Measurements from ENCODE around the gene EPN2. TPM values are rescaled to one million over a fixed set of nuclear protein-coding genes. Genes with fewer than 3 reads are reported as not detected.

The EPN2 gene
- total and polyA plus RNA-seq, 10 of the 15 experiments (the other 5 are each of a cell fraction or from before 2014, with no cell fraction given) = 0.26 to 8.4 (median 4.7) TPM

DNA sequence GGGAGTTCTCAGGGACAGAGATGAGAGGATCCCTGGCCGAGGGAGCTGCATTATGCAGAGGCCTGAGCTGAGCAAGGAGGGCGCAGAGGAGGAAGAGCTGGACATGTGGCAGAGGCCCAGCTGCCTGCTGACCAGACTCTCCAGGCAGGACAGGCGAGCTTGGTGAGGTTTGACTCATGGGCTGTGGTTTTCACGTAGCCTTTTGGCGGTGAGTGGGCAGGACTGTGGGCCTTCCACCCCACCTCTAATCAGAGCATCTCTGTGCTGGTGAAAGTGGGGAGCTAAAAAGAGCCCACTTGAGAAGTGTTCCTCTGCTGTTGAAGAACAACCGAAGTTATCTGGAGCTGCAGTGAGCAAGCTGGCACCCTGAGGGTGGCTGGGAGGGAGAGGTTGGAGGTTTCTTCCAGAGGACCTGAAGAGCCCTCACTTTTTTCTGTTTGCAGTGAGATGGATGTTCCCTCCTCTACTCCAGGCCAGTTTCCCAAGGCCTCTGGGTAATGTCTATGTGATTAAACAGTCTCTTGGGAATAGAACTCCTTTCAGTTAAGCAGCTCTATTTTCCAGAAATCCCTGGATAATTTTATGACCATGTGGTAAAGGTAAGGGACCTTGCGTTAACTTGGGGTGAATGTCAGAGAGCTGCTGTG is 11.9 kb downstream of the EPN2 start:
- Histone ChIP-seq H3K27ac (ENCODE audit: control insufficient read depth, insufficient read depth) (no peak overlapping the region), H3K4me3 (no peak overlapping the region), H3K4me1 (ENCODE audit: control insufficient read depth, insufficient read depth, low read length) (no peaks in the 10 kb centered on the region), H3K36me3 (ENCODE audit: control insufficient read depth in 2 of 2, insufficient read depth in 2 of 2, low read length in 1 of 2) (no peaks in the 10 kb centered on the region), H3K79me2 (ENCODE audit: control insufficient read depth, insufficient read depth, low read length) (no peaks in the 10 kb centered on the region), H3K9me3 (replicated peaks; ENCODE audit: control insufficient read depth, insufficient read depth, low read length) (no peaks in the 10 kb centered on the region), H3K4me2 (ENCODE audit: control insufficient read depth, insufficient read depth) (no peak overlapping the region), H3K27me3 (replicated peaks in 1 of 2; ENCODE audit: control insufficient read depth in 2 of 2, insufficient read depth in 2 of 2, low read length in 1 of 2) (no peaks in the 10 kb centered on the region; a peak in 2 of 4 replicates), H4K20me1 (ENCODE audit: control insufficient read depth, insufficient read depth) (no peaks in the 10 kb centered on the region; the same call in 1 of the 2 replicates), H3K9ac (ENCODE audit: control insufficient read depth, insufficient read depth, low read length) (no peak overlapping the region), H2AFZ (ENCODE audit: control insufficient read depth, low read depth, low read length) (no peak overlapping the region)
- peak; percentile 7 for FAIRE-seq
- in situ Hi-C loops (cut with MboI) = no loop called here
- no peak for ATAC-seq
- POLR2A ChIA-PET = interaction anchor here (0.5 kb wide), 1 partner anchor 28 kb away, joined by 3 read pairs; no protein-coding TSS in a partner anchor
- no peak for DNase-seq (ENCODE audit: low read depth, low spot score)
- CTCF ChIA-PET = interaction anchor here (0.6 to 1.3 kb wide), 4 partner anchors 10 to 89 kb away, joined by 3 to 4 read pairs (median 3); no protein-coding TSS in a partner anchor
- SMC1A ChIA-PET (ENCODE audit: uncharacterized antibody, unreplicated experiment) = interaction anchor here (0.6 to 1.0 kb wide), 3 partner anchors 10 to 57 kb away, joined by 3 read pairs; no protein-coding TSS in a partner anchor
- TF ChIP-seq POU2F2 (IDR thresholded peaks at IDR 0.05; ENCODE audit: borderline replicate concordance, low read depth, low read length) (no peak), ZBED1 (IDR thresholded peaks at IDR 0.05; ENCODE audit: borderline replicate concordance) (no peak), RUNX3 (IDR thresholded peaks at IDR 0.05; ENCODE audit: low read length) (peak; percentile 42; the same call in 1 of the 2 replicates)
- RAD21 ChIA-PET (ENCODE audit: unreplicated experiment) = no interaction called here
- WGBS (ENCODE audit: insufficient coverage, insufficient replicate concordance, low lambda C conversion rate, missing lambda C conversion rate) = 25% methylated on average over 7 of the region's 7 CpGs
- intact Hi-C loops (cut with micrococcal nuclease; ENCODE audit: unreplicated experiment) = no loop called here
- no TSS peak for BruUV-seq (replicated peaks)

DNA sequence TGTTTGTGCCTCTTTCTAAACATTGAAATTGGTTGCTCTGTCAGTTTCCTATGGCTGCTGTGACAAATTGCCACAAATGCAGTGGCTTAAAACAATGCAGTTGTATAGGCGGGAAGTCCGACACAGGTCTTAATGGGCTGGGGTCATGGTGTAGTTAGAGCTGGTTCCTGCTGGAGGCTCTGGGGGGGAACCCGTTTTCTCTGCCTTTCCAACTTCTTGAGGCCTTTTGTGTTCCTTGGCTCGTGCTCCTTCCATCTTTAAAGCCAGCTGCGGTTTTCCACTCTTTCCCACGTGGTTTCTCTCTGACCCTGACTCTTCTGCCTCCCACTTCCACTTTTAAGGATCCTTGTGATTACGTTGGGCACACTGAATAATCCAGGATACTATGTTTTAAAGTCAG is 12.5 kb downstream of the EPN2 start:
- in situ Hi-C loops (cut with MboI) = loop anchor here (5.0 kb wide), 2 partner anchors 88 to 198 kb away; no protein-coding TSS in a partner anchor
- FAIRE-seq (no peak), DNase-seq (ENCODE audit: low read depth, low spot score) (no peak), ATAC-seq (no peak)
- BruUV-seq (replicated peaks) = no TSS peak
- Histone ChIP-seq H3K27ac (ENCODE audit: control insufficient read depth, insufficient read depth) (no peak overlapping the region), H3K9ac (ENCODE audit: control insufficient read depth, insufficient read depth, low read length) (no peak overlapping the region), H3K4me1 (ENCODE audit: control insufficient read depth, insufficient read depth, low read length) (no peaks in the 10 kb centered on the region), H3K4me2 (ENCODE audit: control insufficient read depth, insufficient read depth) (no peak overlapping the region), H3K79me2 (ENCODE audit: control insufficient read depth, insufficient read depth, low read length) (no peaks in the 10 kb centered on the region), H3K36me3 (ENCODE audit: control insufficient read depth in 2 of 2, insufficient read depth in 2 of 2, low read length in 1 of 2) (no peaks in the 10 kb centered on the region), H4K20me1 (ENCODE audit: control insufficient read depth, insufficient read depth) (no peaks in the 10 kb centered on the region; the same call in 1 of the 2 replicates), H3K27me3 (replicated peaks in 1 of 2; ENCODE audit: control insufficient read depth in 2 of 2, insufficient read depth in 2 of 2, low read length in 1 of 2) (no peaks in the 10 kb centered on the region; a peak in 2 of 4 replicates), H3K9me3 (replicated peaks; ENCODE audit: control insufficient read depth, insufficient read depth, low read length) (no peaks in the 10 kb centered on the region), H3K4me3 (no peak overlapping the region), H2AFZ (ENCODE audit: control insufficient read depth, low read depth, low read length) (no peak overlapping the region)
- TF ChIP-seq POLR2AphosphoS5 (IDR thresholded peaks at IDR 0.05; ENCODE audit: low read length) (no peak), POLR2AphosphoS2 (IDR thresholded peaks at IDR 0.05; ENCODE audit: low read depth, low read length) (no peak), ZBED1 (IDR thresholded peaks at IDR 0.05; ENCODE audit: borderline replicate concordance) (no peak), MTA3 (IDR thresholded peaks at IDR 0.05; ENCODE audit: borderline replicate concordance, low read length) (no peak), ZNF24 (IDR thresholded peaks at IDR 0.05) (no peak), SIN3A (IDR thresholded peaks at IDR 0.05; ENCODE audit: low read depth, low read length) (no peak), PML (IDR thresholded peaks at IDR 0.05; ENCODE audit: low read length) (no peak)
- TF ChIP-seq, protein P1, sequence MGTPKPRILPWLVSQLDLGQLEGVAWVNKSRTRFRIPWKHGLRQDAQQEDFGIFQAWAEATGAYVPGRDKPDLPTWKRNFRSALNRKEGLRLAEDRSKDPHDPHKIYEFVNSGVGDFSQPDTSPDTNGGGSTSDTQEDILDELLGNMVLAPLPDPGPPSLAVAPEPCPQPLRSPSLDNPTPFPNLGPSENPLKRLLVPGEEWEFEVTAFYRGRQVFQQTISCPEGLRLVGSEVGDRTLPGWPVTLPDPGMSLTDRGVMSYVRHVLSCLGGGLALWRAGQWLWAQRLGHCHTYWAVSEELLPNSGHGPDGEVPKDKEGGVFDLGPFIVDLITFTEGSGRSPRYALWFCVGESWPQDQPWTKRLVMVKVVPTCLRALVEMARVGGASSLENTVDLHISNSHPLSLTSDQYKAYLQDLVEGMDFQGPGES (IDR thresholded peaks at IDR 0.05) = no peak
- ChIA-PET RAD21 (ENCODE audit: unreplicated experiment) (no interaction called here), SMC1A (ENCODE audit: uncharacterized antibody, unreplicated experiment) (interaction anchor here (0.6 to 1.0 kb wide), 3 partner anchors 11 to 57 kb away, joined by 3 read pairs; no protein-coding TSS in a partner anchor), CTCF (interaction anchor here (0.6 to 1.3 kb wide), 3 partner anchors 11 to 88 kb away, joined by 3 to 4 read pairs (median 3); no protein-coding TSS in a partner anchor), POLR2A (no interaction called here)
- intact Hi-C loops (cut with micrococcal nuclease; ENCODE audit: unreplicated experiment) = no loop called here
- WGBS (ENCODE audit: insufficient coverage, insufficient replicate concordance, low lambda C conversion rate, missing lambda C conversion rate) = 39% methylated on average over 7 of the region's 7 CpGs

Data from GM12878 (cell line).